ENCODE results near the gene PPIL6.

The PPIL6 gene

GRCh38 chr6:109482905-109483734 is 42.7 kb upstream of the PPIL6 start, which contains the start of gene ZBTB24:
ZBTB24 (minus strand) TSS chr6:109483219; CDS start chr6:109482026, 1,193 bp downstream.
- peak within 1 kb of the TSS; percentile 70 to 77 for H3K4me3 ChIP-seq (replicated peaks in 1 of 2; ENCODE audit: low read depth in 2 of 2, low read length in 2 of 2)
- peak; percentile 85 to 94 for DNase-seq (ENCODE audit: low read depth in 2 of 2)
- TF ChIP-seq CTCF (IDR thresholded peaks at IDR 0.05; ENCODE audit: low read depth, low read length), result no peak

GRCh38 chr6:109480993-109481480 is 40.6 kb upstream of the PPIL6 start:
- H3K4me3 ChIP-seq (replicated peaks in 1 of 2; ENCODE audit: low read depth in 2 of 2, low read length in 2 of 2), result no peak overlapping the region
- DNase-seq (ENCODE audit: low read depth in 2 of 2), result no peak
- TF ChIP-seq CTCF (IDR thresholded peaks at IDR 0.05; ENCODE audit: low read depth, low read length), result no peak

GRCh38 chr6:109478841-109479624 is 38.6 kb upstream of the PPIL6 start:
- H3K4me3 ChIP-seq (replicated peaks in 1 of 2; ENCODE audit: low read depth in 2 of 2, low read length in 2 of 2), result no peak overlapping the region
- TF ChIP-seq CTCF (IDR thresholded peaks at IDR 0.05; ENCODE audit: low read depth, low read length), result no peak
- no peak for DNase-seq (ENCODE audit: low read depth in 2 of 2)

GRCh38 chr6:109478222-109478805 is 37.9 kb upstream of the PPIL6 start:
- no peak for TF ChIP-seq CTCF (IDR thresholded peaks at IDR 0.05; ENCODE audit: low read depth, low read length)
- no peak overlapping the region for H3K4me3 ChIP-seq (replicated peaks in 1 of 2; ENCODE audit: low read depth in 2 of 2, low read length in 2 of 2)
- DNase-seq (ENCODE audit: low read depth in 2 of 2), result no peak

- no peak for DNase-seq (ENCODE audit: low read depth in 2 of 2)
- TF ChIP-seq CTCF (IDR thresholded peaks at IDR 0.05; ENCODE audit: low read depth, low read length), result no peak
Observed at GRCh38 chr6:109477725-109478124, 37.3 kb upstream of the PPIL6 start.

GRCh38 chr6:109477184-109477583 is 36.8 kb upstream of the PPIL6 start:
- H3K4me3 ChIP-seq (replicated peaks in 1 of 2; ENCODE audit: low read depth in 2 of 2, low read length in 2 of 2), result no peak overlapping the region
- no peak for TF ChIP-seq CTCF (IDR thresholded peaks at IDR 0.05; ENCODE audit: low read depth, low read length)
- no peak for DNase-seq (ENCODE audit: low read depth in 2 of 2)

More at GRCh38 chr6:109477725-109478124, 37.3 kb upstream of the PPIL6 start:
- no peak overlapping the region for H3K4me3 ChIP-seq (replicated peaks in 1 of 2; ENCODE audit: low read depth in 2 of 2, low read length in 2 of 2)
